Measurements from ENCODE around the gene PHETA2. TPM values are rescaled to one million over a fixed set of nuclear protein-coding genes. Genes with fewer than 3 reads are reported as not detected.
"Not testable (repeated sequence)": the region's sequence is repeated elsewhere in the genome, so short reads cannot be mapped to it uniquely, and the experiment has no call there.

Gene PHETA2
- total RNA-seq, 1 experiment from 2014 or later = 14.9 TPM

GRCh38 chr22:42062506-42063170 lies 11.4 kb upstream of the PHETA2 start:
- Histone ChIP-seq H3K9me3 (replicated peaks) (no peaks in the 10 kb centered on the region; the same call in 1 of the 2 replicates), H3K4me3 (no peak overlapping the region), H3K27ac (no peak overlapping the region), H3K36me3 (peaks cover 36% of the 10 kb centered on the region), H3K27me3 (replicated peaks) (no peaks in the 10 kb centered on the region), H3K4me1 (replicated peaks) (no peaks in the 10 kb centered on the region)
- peak in 1 of 2 experiments; percentile 35 for DNase-seq (ENCODE audit: low read depth in 1 of 2, low spot score in 2 of 2)

GRCh38 chr22:42064629-42065028 lies 9.4 kb upstream of the PHETA2 start:
- H3K4me3 ChIP-seq = no peak overlapping the region
- no peaks in the 10 kb centered on the region for H3K27me3 ChIP-seq (replicated peaks)
- H3K9me3 ChIP-seq (replicated peaks) = no peaks in the 10 kb centered on the region; the same call in 1 of the 2 replicates
- peaks cover 40% of the 10 kb centered on the region for H3K36me3 ChIP-seq
- peak in 1 of 2 experiments; percentile 34 for DNase-seq (ENCODE audit: low read depth in 1 of 2, low spot score in 2 of 2)
- H3K27ac ChIP-seq = no peak overlapping the region
- H3K4me1 ChIP-seq (replicated peaks) = peaks cover 1% of the 10 kb centered on the region

- H3K27me3 ChIP-seq (replicated peaks) = no peaks in the 10 kb centered on the region
- no peaks in the 10 kb centered on the region for H3K9me3 ChIP-seq (replicated peaks)
- H3K4me3 ChIP-seq = no peak overlapping the region
- DNase-seq (ENCODE audit: low read depth in 1 of 2, low spot score in 2 of 2) = peak in 1 of 2 experiments; percentile 31
- no peak overlapping the region for H3K27ac ChIP-seq
- H3K36me3 ChIP-seq = peaks cover 38% of the 10 kb centered on the region
- peaks cover 8% of the 10 kb centered on the region for H3K4me1 ChIP-seq (replicated peaks)
Observed at GRCh38 chr22:42065438-42066125, 8.5 kb upstream of the PHETA2 start.

GRCh38 chr22:42066126-42066761 lies 7.8 kb upstream of the PHETA2 start:
- DNase-seq (ENCODE audit: low read depth in 1 of 2, low spot score in 2 of 2) = no peak
- H3K27me3 ChIP-seq (replicated peaks) = no peaks in the 10 kb centered on the region
- H3K4me1 ChIP-seq (replicated peaks) = peaks cover 13% of the 10 kb centered on the region
- no peak overlapping the region for H3K27ac ChIP-seq
- no peaks in the 10 kb centered on the region for H3K9me3 ChIP-seq (replicated peaks)
- no peak overlapping the region for H3K4me3 ChIP-seq
- H3K36me3 ChIP-seq = peaks cover 33% of the 10 kb centered on the region

- Histone ChIP-seq H3K27me3 (replicated peaks) (no peaks in the 10 kb centered on the region), H3K36me3 (peaks cover 29% of the 10 kb centered on the region), H3K27ac (no peak overlapping the region), H3K9me3 (replicated peaks) (no peaks in the 10 kb centered on the region), H3K4me1 (replicated peaks) (peaks cover 16% of the 10 kb centered on the region), H3K4me3 (no peak overlapping the region)
- DNase-seq (ENCODE audit: low read depth in 1 of 2, low spot score in 2 of 2) = no peak
Observed at GRCh38 chr22:42066937-42067336, 7.1 kb upstream of the PHETA2 start.

GRCh38 chr22:42067671-42068251 lies 6.3 kb upstream of the PHETA2 start:
- no peaks in the 10 kb centered on the region for H3K27me3 ChIP-seq (replicated peaks)
- no peak for DNase-seq (ENCODE audit: low read depth in 1 of 2, low spot score in 2 of 2)
- no peak overlapping the region for H3K4me3 ChIP-seq
- peaks cover 16% of the 10 kb centered on the region for H3K4me1 ChIP-seq (replicated peaks)
- no peak overlapping the region for H3K27ac ChIP-seq
- peaks cover 24% of the 10 kb centered on the region for H3K36me3 ChIP-seq
- H3K9me3 ChIP-seq (replicated peaks) = no peaks in the 10 kb centered on the region

- H3K27ac ChIP-seq = no peak overlapping the region
- no peak for DNase-seq (ENCODE audit: low read depth in 1 of 2, low spot score in 2 of 2)
- H3K9me3 ChIP-seq (replicated peaks) = no peaks in the 10 kb centered on the region
- no peak overlapping the region for H3K4me3 ChIP-seq
- H3K27me3 ChIP-seq (replicated peaks) = no peaks in the 10 kb centered on the region
- H3K36me3 ChIP-seq = peaks cover 24% of the 10 kb centered on the region
- peaks cover 16% of the 10 kb centered on the region for H3K4me1 ChIP-seq (replicated peaks)
Observed at GRCh38 chr22:42068291-42068690, 5.8 kb upstream of the PHETA2 start.

GRCh38 chr22:42069801-42070516 lies 4.1 kb upstream of the PHETA2 start:
- Histone ChIP-seq H3K27me3 (replicated peaks) (no peaks in the 10 kb centered on the region), H3K4me3 (peak overlapping the region; percentile 53), H3K27ac (peak overlapping the region; percentile 33), H3K4me1 (replicated peaks) (peaks cover 32% of the 10 kb centered on the region), H3K36me3 (peaks cover 24% of the 10 kb centered on the region), H3K9me3 (replicated peaks) (no peaks in the 10 kb centered on the region)
- no peak for DNase-seq (ENCODE audit: low read depth in 1 of 2, low spot score in 2 of 2)

- no peaks in the 10 kb centered on the region for H3K27me3 ChIP-seq (replicated peaks)
- H3K27ac ChIP-seq = peak within 1 kb of the TSS; percentile 33
- peaks cover 20% of the 10 kb centered on the region for H3K36me3 ChIP-seq
- H3K4me1 ChIP-seq (replicated peaks) = peaks cover 35% of the 10 kb centered on the region
- peak; percentile 94 to 97 for DNase-seq (ENCODE audit: low read depth in 1 of 2, low spot score in 2 of 2)
- no peaks in the 10 kb centered on the region for H3K9me3 ChIP-seq (replicated peaks)
- H3K4me3 ChIP-seq = peak within 1 kb of the TSS; percentile 53
Observed at GRCh38 chr22:42070517-42071422, 3.3 kb upstream of the PHETA2 start, which contains the start of gene NAGA. NAGA (minus strand) TSS chr22:42070812; CDS start chr22:42070297, 515 bp downstream.

GRCh38 chr22:42071508-42071907 lies 2.5 kb upstream of the PHETA2 start:
- H3K9me3 ChIP-seq (replicated peaks); H3K27me3 ChIP-seq (replicated peaks); H3K4me3 ChIP-seq; DNase-seq (ENCODE audit: low read depth in 1 of 2, low spot score in 2 of 2): not testable (repeated sequence)
- Histone ChIP-seq H3K36me3 (peaks cover 20% of the 10 kb centered on the region), H3K4me1 (replicated peaks) (peaks cover 35% of the 10 kb centered on the region), H3K27ac (0 out of 2 replicates have a peak overlapping the region, but pooled peaks have one; percentile 33)

- peaks cover 35% of the 10 kb centered on the region for H3K4me1 ChIP-seq (replicated peaks)
- no peaks in the 10 kb centered on the region for H3K9me3 ChIP-seq (replicated peaks)
- no peak overlapping the region for H3K4me3 ChIP-seq
- no peak for DNase-seq (ENCODE audit: low read depth in 1 of 2, low spot score in 2 of 2)
- H3K27ac ChIP-seq = no peak overlapping the region
- peaks cover 15% of the 10 kb centered on the region for H3K36me3 ChIP-seq
- no peaks in the 10 kb centered on the region for H3K27me3 ChIP-seq (replicated peaks)
Observed at GRCh38 chr22:42072606-42073330, 1.3 kb upstream of the PHETA2 start.

GRCh38 chr22:42073621-42074041 lies 417 bp upstream of the PHETA2 start:
- H3K27me3 ChIP-seq (replicated peaks) = no peaks in the 10 kb centered on the region
- no peaks in the 10 kb centered on the region for H3K9me3 ChIP-seq (replicated peaks)
- peaks cover 35% of the 10 kb centered on the region for H3K4me1 ChIP-seq (replicated peaks)
- H3K4me3 ChIP-seq = peak overlapping the region; percentile 57
- H3K27ac ChIP-seq = peak overlapping the region; percentile 88
- DNase-seq (ENCODE audit: low read depth in 1 of 2, low spot score in 2 of 2) = no peak
- H3K36me3 ChIP-seq = peaks cover 14% of the 10 kb centered on the region
